Right ventricle myocardium inferior (tissue), 1 donor: ENCODE results near the gene EML4. TPM values are rescaled to one million over a fixed set of nuclear protein-coding genes. Genes with fewer than 3 reads are reported as not detected.
A peak's percentile ranks its signal among the peaks of the same experiment; 100 is the strongest.
"Not testable (repeated sequence)": the region's sequence is repeated elsewhere in the genome, so short reads cannot be mapped to it uniquely, and the experiment has no call there.

ENCODE experiments used
- ATAC-seq: fragments of 200-7000 bp; cut with Tn5 transposase; one replicate; pipeline ENCODE4 v1.9.1; 2020; ENCODE audit warnings: mild to moderate bottlenecking, moderate library complexity
- DNase-seq: peaks from one replicate; pipeline ENCODE4 v3.0.0; 2021; ENCODE audit errors: missing footprints
- intact Hi-C: fragments of 100-400 bp; cut with DNase I; formaldehyde crosslinking; loops from one replicate; pipeline ENCODE4 v1.11.0; 2022
- total RNA-seq: library from RNA; stranded (reverse); fragmentation: NEBNext Ultra II Directional; extraction: Animal tissue kit (Norgen Biotek cat#: 25700); gene quantifications from one replicate; pipeline ENCODE4 v1.2.1, GENCODE V29; 2021
- donor health status: DM: no; HTN: yes; CAD: no; lungs with severe emphysema.

Gene EML4
- total RNA-seq, 1 donor from 2014 or later: 5.6 TPM

GRCh38 chr2:42268528-42269151 is 99.5 kb downstream of the EML4 start:
- no peak for ATAC-seq
- intact Hi-C loops: no loop called here
- DNase-seq: peak; percentile 37

- DNase-seq: no peak
- ATAC-seq: no peak
- intact Hi-C loops: no loop called here
Observed at GRCh38 chr2:42270757-42271156, 101.6 kb downstream of the EML4 start.

GRCh38 chr2:42271246-42271645 is 102.1 kb downstream of the EML4 start:
- intact Hi-C loops, ATAC-seq, DNase-seq: not testable (repeated sequence)

- no peak for DNase-seq
- intact Hi-C loops: no loop called here
- no peak for ATAC-seq
Observed at GRCh38 chr2:42274863-42275262, 105.7 kb downstream of the EML4 start.

- DNase-seq (no peak), ATAC-seq (no peak)
- intact Hi-C loops: no loop called here
Observed at GRCh38 chr2:42281416-42282081, 112.4 kb downstream of the EML4 start.

GRCh38 chr2:42284019-42284418 is 114.9 kb downstream of the EML4 start:
- DNase-seq (no peak), ATAC-seq (no peak)
- intact Hi-C loops: no loop called here

GRCh38 chr2:42286268-42286946 is 117.3 kb downstream of the EML4 start:
- intact Hi-C loops: no loop called here
- no peak for ATAC-seq
- DNase-seq: no peak

- ATAC-seq: no peak
- DNase-seq: no peak
- intact Hi-C loops: no loop called here
Observed at GRCh38 chr2:42288811-42289210, 119.7 kb downstream of the EML4 start.

GRCh38 chr2:42289222-42289621 is 120.1 kb downstream of the EML4 start:
- intact Hi-C loops: no loop called here
- no peak for DNase-seq
- no peak for ATAC-seq

GRCh38 chr2:42290005-42290404 is 120.9 kb downstream of the EML4 start:
- intact Hi-C loops: no loop called here
- ATAC-seq: no peak

GRCh38 chr2:42293019-42293418 is 123.9 kb downstream of the EML4 start:
- no peak for DNase-seq
- no peak for ATAC-seq
- intact Hi-C loops: no loop called here

More at GRCh38 chr2:42290005-42290404, 120.9 kb downstream of the EML4 start:
- no peak for DNase-seq

GRCh38 chr2:42296226-42296625 is 127.1 kb downstream of the EML4 start:
- DNase-seq (no peak), ATAC-seq (no peak)
- intact Hi-C loops: no loop called here

GRCh38 chr2:42297322-42297936 is 128.3 kb downstream of the EML4 start:
- ATAC-seq (no peak), DNase-seq (no peak)
- intact Hi-C loops: no loop called here

- no peak for DNase-seq
- intact Hi-C loops: no loop called here
- ATAC-seq: no peak
Observed at GRCh38 chr2:42298132-42298531, 129.0 kb downstream of the EML4 start.

- intact Hi-C loops: no loop called here
- DNase-seq: no peak
- ATAC-seq: no peak
Observed at GRCh38 chr2:42298996-42299754, 130.0 kb downstream of the EML4 start.

- no peak for DNase-seq
- no peak for ATAC-seq
- intact Hi-C loops: no loop called here
Observed at GRCh38 chr2:42300527-42300926, 131.4 kb downstream of the EML4 start.

- intact Hi-C loops: no loop called here
- no peak for DNase-seq
- ATAC-seq: no peak
Observed at GRCh38 chr2:42303252-42303651, 134.1 kb downstream of the EML4 start.

- intact Hi-C loops: no loop called here
- ATAC-seq (no peak), DNase-seq (no peak)
Observed at GRCh38 chr2:42304059-42304713, 135.0 kb downstream of the EML4 start.

GRCh38 chr2:42307180-42307579 is 138.0 kb downstream of the EML4 start:
- no peak for DNase-seq
- intact Hi-C loops: no loop called here
- ATAC-seq: no peak
